Sigmoid colon (tissue), 7 donors: Measurements from ENCODE around the gene CEACAM6. TPM values are rescaled to one million over a fixed set of nuclear protein-coding genes. Genes with fewer than 3 reads are reported as not detected.

Experiments used
- DNase-seq: peaks from one replicate; pipeline ENCODE4 v3.0.0-alpha.2; 2019
- H3K27ac ChIP-seq, 4 donors: fragments of 200-600 bp; sonication (generic); one replicate each; pipeline ENCODE4 v1.5.1; 2016 to 2019; ENCODE audit warnings: mild to moderate bottlenecking in 1 of 4
- H3K27me3 ChIP-seq, 3 donors: fragments of 200-600 bp; sonication (generic); one replicate each; pipeline ENCODE4 v1.5.1; 2019; ENCODE audit warnings: mild to moderate bottlenecking in 1 of 3
- H3K36me3 ChIP-seq, 4 donors: fragments of 200-600 bp; sonication (generic); one replicate each; pipeline ENCODE4 v1.5.1; 2016 to 2019
- H3K4me1 ChIP-seq, 4 donors: fragments of 200-600 bp; sonication (generic); one replicate each; pipeline ENCODE4 v1.5.1; 2017 to 2019
- H3K4me3 ChIP-seq, 4 donors: fragments of 200-600 bp; sonication (generic); one replicate each; pipeline ENCODE4 v1.5.1; 2017 to 2019; ENCODE audit warnings: mild to moderate bottlenecking in 2 of 4, moderate library complexity in 1 of 4
- H3K9me3 ChIP-seq, 4 donors: fragments of 200-600 bp in 3 of 4; sonication (generic) in 3 of 4; one replicate each; pipeline versions ENCODE4 v1.5.1 to v1.6.1; 2013 to 2019
- CTCF ChIP-seq, 4 experiments: fragments of 450-650 bp in 3 of 4; fragments of 200-600 bp in 1 of 4; IDR thresholded peaks; one replicate each; pipeline ENCODE4 v1.5.1; 2016 to 2019; ENCODE audit warnings: antibody characterized with exemption in 4 of 4, mild to moderate bottlenecking in 3 of 4, moderate library complexity in 2 of 4
- EP300 ChIP-seq, 4 donors: sonication (generic); formaldehyde crosslinking; IDR thresholded peaks; one replicate each; pipeline ENCODE4 v1.6.1; 2017; ENCODE audit warnings: antibody characterized with exemption in 4 of 4
- POLR2A ChIP-seq, 2 donors: fragments of 450-650 bp; IDR thresholded peaks; one replicate each; pipeline ENCODE4 v1.6.1; 2016; ENCODE audit warnings: antibody characterized with exemption in 2 of 2, mild to moderate bottlenecking in 2 of 2, moderate library complexity in 2 of 2
- POLR2AphosphoS5 ChIP-seq, 4 donors: sonication (generic); formaldehyde crosslinking; IDR thresholded peaks; one replicate each; pipeline ENCODE4 v1.6.1; 2017; ENCODE audit warnings: antibody characterized with exemption in 4 of 4
- WGBS, 2 donors: extraction: QIAGEN DNeasy Blood & Tissue Kit; methylation state at CpG; one replicate each; pipeline ENCODE4 v1.1.7; 2013; 5-methylcytosine and 5-hydroxymethylcytosine counted together
- intact Hi-C: fragments of 100-400 bp; cut with DNase I; formaldehyde crosslinking; loops from one replicate; pipeline ENCODE4 v1.15.1; 2023
- polyA plus RNA-seq, 3 donors: library from polyadenylated mRNA; stranded (reverse); fragments of 200-250 nt; gene quantifications; one replicate each; pipeline ENCODE4 v1.2.3, GENCODE V29; 2013
- total RNA-seq, 4 donors: library from RNA; depleted of rRNA; stranded (reverse); fragments of >200 nt; gene quantifications; one replicate each; pipeline ENCODE4 v1.1.0, GENCODE V29; 2016
- donor health status: healthy with polysubstance abuse.
- donor health status: Bipolar disorder and iron deficiency.
- donor health status: healthy.

Gene CEACAM6
- total and polyA plus RNA-seq, 7 donors: 0.27 to 516 (median 18.1) TPM; not detected in 1

- Histone ChIP-seq H3K4me3 (no peak overlapping the region), H3K9me3 (no peaks in the 10 kb centered on the region), H3K27me3 (no peaks in the 10 kb centered on the region), H3K27ac (no peak overlapping the region), H3K36me3 (no peaks in the 10 kb centered on the region), H3K4me1 (no peaks in the 10 kb centered on the region)
- no peak for DNase-seq
- TF ChIP-seq POLR2A (IDR thresholded peaks at IDR 0.05) (no peak), POLR2AphosphoS5 (IDR thresholded peaks at IDR 0.05) (no peak), EP300 (IDR thresholded peaks at IDR 0.05) (no peak), CTCF (IDR thresholded peaks at IDR 0.05) (no peak)
- intact Hi-C loops: no loop called here
- 72 to 86% methylated on average over 3 of the region's 3 CpGs for WGBS, 2 donors
These were observed 49.0 kb downstream of the CEACAM6 start for GRCh38 chr19:41804336-41804735.

- H3K27me3 ChIP-seq: peaks cover 0 to 6% (median 0%) of the 10 kb centered on the region in 3 donors
- WGBS, 2 donors: 93 to 94% methylated on average over 3 of the region's 3 CpGs
- H3K27ac ChIP-seq: no peak overlapping the region
- H3K4me3 ChIP-seq: no peak overlapping the region
- DNase-seq: no peak
- H3K4me1 ChIP-seq: no peaks in the 10 kb centered on the region
- intact Hi-C loops: no loop called here
- no peaks in the 10 kb centered on the region for H3K36me3 ChIP-seq
- no peaks in the 10 kb centered on the region for H3K9me3 ChIP-seq
- no peak for TF ChIP-seq CTCF (IDR thresholded peaks at IDR 0.05)
- TF ChIP-seq POLR2A (IDR thresholded peaks at IDR 0.05): no peak
- TF ChIP-seq POLR2AphosphoS5 (IDR thresholded peaks at IDR 0.05): no peak
- no peak for TF ChIP-seq EP300 (IDR thresholded peaks at IDR 0.05)
These were observed 51.8 kb downstream of the CEACAM6 start for GRCh38 chr19:41807176-41807575.

GRCh38 chr19:41808663-41809566 lies 53.6 kb downstream of the CEACAM6 start:
- no peak for DNase-seq
- WGBS, 2 donors: 64 to 65% methylated on average over 16 of the region's 16 CpGs
- Histone ChIP-seq H3K27me3 (peaks cover 0 to 6% (median 0%) of the 10 kb centered on the region in 3 donors), H3K4me3 (no peak overlapping the region), H3K36me3 (no peaks in the 10 kb centered on the region), H3K4me1 (no peaks in the 10 kb centered on the region), H3K9me3 (no peaks in the 10 kb centered on the region), H3K27ac (no peak overlapping the region)
- TF ChIP-seq EP300 (IDR thresholded peaks at IDR 0.05) (no peak), CTCF (IDR thresholded peaks at IDR 0.05) (no peak), POLR2A (IDR thresholded peaks at IDR 0.05) (no peak), POLR2AphosphoS5 (IDR thresholded peaks at IDR 0.05) (no peak)
- intact Hi-C loops: no loop called here

- intact Hi-C loops: no loop called here
- peaks cover 0 to 6% (median 0%) of the 10 kb centered on the region in 3 donors for H3K27me3 ChIP-seq
- TF ChIP-seq POLR2A (IDR thresholded peaks at IDR 0.05) (no peak), POLR2AphosphoS5 (IDR thresholded peaks at IDR 0.05) (no peak), EP300 (IDR thresholded peaks at IDR 0.05) (no peak), CTCF (IDR thresholded peaks at IDR 0.05) (no peak)
- no peaks in the 10 kb centered on the region for H3K4me1 ChIP-seq
- no peak overlapping the region for H3K27ac ChIP-seq
- 64 to 66% methylated on average over 4 of the region's 4 CpGs for WGBS, 2 donors
- H3K36me3 ChIP-seq: no peaks in the 10 kb centered on the region
- H3K4me3 ChIP-seq: no peak overlapping the region
- no peaks in the 10 kb centered on the region for H3K9me3 ChIP-seq
- no peak for DNase-seq
These were observed 55.0 kb downstream of the CEACAM6 start for GRCh38 chr19:41810301-41810700.
